Activated CD4-positive, alpha-beta memory T cell treated with anti-CD3 and anti-CD28 coated beads for 36 hours (primary cell): ENCODE results near the gene ZFAND6. TPM values are rescaled to one million over a fixed set of nuclear protein-coding genes. Genes with fewer than 3 reads are reported as not detected.
"Not testable (repeated sequence)": the region's sequence is repeated elsewhere in the genome, so short reads cannot be mapped to it uniquely, and the experiment has no call there.

Source experiments
- CTCF ChIA-PET: fragments of 350-600 bp; sonication (Branson Sonifier 250); formaldehyde crosslinking; loops from one replicate; lab custom pipeline; 2021; ENCODE audit warnings: antibody characterized with exemption, inconsistent platforms; lab: Charles Lee
- POLR2A ChIA-PET: fragments of 350-600 bp; sonication (Branson Sonifier 250); formaldehyde crosslinking; loops from one replicate; lab custom pipeline; 2021; ENCODE audit warnings: antibody characterized with exemption; lab: Charles Lee
- DNase-seq: peaks from one replicate; pipeline ENCODE4 v3.0.0-alpha.2; 2020
- H3K27ac Mint-ChIP-seq: one replicate; pipeline ENCODE4 v1.8.0; 2021; ENCODE audit warnings: mixed read lengths
- H3K27me3 Mint-ChIP-seq: one replicate; pipeline ENCODE4 v1.8.0; 2021; ENCODE audit warnings: mixed read lengths
- H3K36me3 Mint-ChIP-seq: one replicate; pipeline ENCODE4 v1.8.0; 2021; ENCODE audit warnings: mixed read lengths
- H3K4me1 Mint-ChIP-seq: one replicate; pipeline ENCODE4 v1.8.0; 2021; ENCODE audit warnings: low read depth, mixed read lengths
- H3K4me3 Mint-ChIP-seq: one replicate; pipeline ENCODE4 v1.8.0; 2021; ENCODE audit warnings: mild to moderate bottlenecking, mixed read lengths
- H3K9me3 Mint-ChIP-seq: one replicate; pipeline ENCODE4 v1.8.0; 2021; ENCODE audit warnings: mixed read lengths
- intact Hi-C: fragments of 100-400 bp; cut with micrococcal nuclease; formaldehyde crosslinking; loops from one replicate; pipeline ENCODE4 v1.15.1; 2023
- total RNA-seq, 2 experiments: library from RNA; stranded (reverse); gene quantifications; one replicate each; pipeline ENCODE4 v1.2.3, GENCODE V29; 2021

Gene ZFAND6
- total RNA-seq, 2 experiments from 2014 or later, result 32.2 to 33.4 TPM

GRCh38 chr15:80152896-80153876 lies 93.7 kb downstream of the ZFAND6 start, which contains the start of gene FAH:
TSS of gene FAH (plus strand) at chr15:80152999. CDS start at chr15:80153055, 56 bp downstream.
- Mint-ChIP-seq H3K9me3 (no peaks in the 10 kb centered on the region), H3K27ac (peak within 1 kb of the TSS; percentile 81), H3K4me1 (peaks cover 23% of the 10 kb centered on the region), H3K4me3 (peak within 1 kb of the TSS; percentile 82), H3K36me3 (peaks cover 5% of the 10 kb centered on the region), H3K27me3 (no peaks in the 10 kb centered on the region)
- peak; percentile 74 for DNase-seq
- intact Hi-C loops, result loop anchor here (1.0 to 10.0 kb wide), 8 partner anchors 41 to 1142 kb away; partner anchors contain the start of genes BCL2A1 and ZFAND6
- ChIA-PET POLR2A (interaction anchor here (1.0 to 1.4 kb wide), 4 partner anchors 80 to 143 kb away, joined by 3 to 4 read pairs (median 4); partner anchors contain the start of gene ZFAND6), CTCF (interaction anchor here (0.9 kb wide), 1 partner anchor 81 kb away, joined by 3 read pairs; no protein-coding TSS in a partner anchor)

GRCh38 chr15:80153900-80154299 lies 94.4 kb downstream of the ZFAND6 start:
- H3K27ac Mint-ChIP-seq, result peak overlapping the region; percentile 81
- H3K27me3 Mint-ChIP-seq, result no peaks in the 10 kb centered on the region
- CTCF ChIA-PET, result interaction anchor here (0.9 kb wide), 1 partner anchor 82 kb away, joined by 3 read pairs; no protein-coding TSS in a partner anchor
- DNase-seq, result no peak
- POLR2A ChIA-PET, result interaction anchor here (1.2 to 1.4 kb wide), 2 partner anchors 90 to 144 kb away, joined by 3 read pairs; no protein-coding TSS in a partner anchor
- peak overlapping the region; percentile 82 for H3K4me3 Mint-ChIP-seq
- peaks cover 5% of the 10 kb centered on the region for H3K36me3 Mint-ChIP-seq
- intact Hi-C loops, result loop anchor here (2.0 to 10.0 kb wide), 5 partner anchors 42 to 1141 kb away; partner anchors contain the start of gene BCL2A1
- no peaks in the 10 kb centered on the region for H3K9me3 Mint-ChIP-seq
- peaks cover 23% of the 10 kb centered on the region for H3K4me1 Mint-ChIP-seq

GRCh38 chr15:80154336-80154735 lies 94.9 kb downstream of the ZFAND6 start:
- intact Hi-C loops, result loop anchor here (5.0 to 10.0 kb wide), 3 partner anchors 42 to 1140 kb away; no protein-coding TSS in a partner anchor
- Mint-ChIP-seq H3K27ac (no peak overlapping the region), H3K4me3 (peak overlapping the region; percentile 82), H3K4me1 (peaks cover 24% of the 10 kb centered on the region), H3K36me3 (peaks cover 8% of the 10 kb centered on the region), H3K27me3 (no peaks in the 10 kb centered on the region), H3K9me3 (no peaks in the 10 kb centered on the region)
- DNase-seq, result no peak
- POLR2A ChIA-PET, result no interaction called here
- CTCF ChIA-PET, result no interaction called here

- intact Hi-C loops, result loop anchor here (10.0 kb wide), 2 partner anchors 300 to 1140 kb away; no protein-coding TSS in a partner anchor
- no peak for DNase-seq
- H3K27ac Mint-ChIP-seq, result no peak overlapping the region
- ChIA-PET CTCF (no interaction called here), POLR2A (no interaction called here)
- peaks cover 14% of the 10 kb centered on the region for H3K36me3 Mint-ChIP-seq
- peak overlapping the region; percentile 37 for H3K4me3 Mint-ChIP-seq
- no peaks in the 10 kb centered on the region for H3K9me3 Mint-ChIP-seq
- no peaks in the 10 kb centered on the region for H3K27me3 Mint-ChIP-seq
- H3K4me1 Mint-ChIP-seq, result peaks cover 30% of the 10 kb centered on the region
Measured at GRCh38 chr15:80155001-80155377, 95.5 kb downstream of the ZFAND6 start.

- intact Hi-C loops, result loop anchor here (10.0 kb wide), 2 partner anchors 301 to 1139 kb away; no protein-coding TSS in a partner anchor
- H3K9me3 Mint-ChIP-seq, DNase-seq, H3K27ac Mint-ChIP-seq, CTCF ChIA-PET, POLR2A ChIA-PET, H3K27me3 Mint-ChIP-seq, H3K4me3 Mint-ChIP-seq: not testable (repeated sequence)
- Mint-ChIP-seq H3K36me3 (peaks cover 19% of the 10 kb centered on the region), H3K4me1 (peaks cover 36% of the 10 kb centered on the region)
Measured at GRCh38 chr15:80155378-80156175, 96.1 kb downstream of the ZFAND6 start.

GRCh38 chr15:80156176-80156720 lies 96.8 kb downstream of the ZFAND6 start:
- Mint-ChIP-seq H3K4me3 (no peak overlapping the region), H3K4me1 (peaks cover 43% of the 10 kb centered on the region), H3K36me3 (peaks cover 21% of the 10 kb centered on the region), H3K27me3 (no peaks in the 10 kb centered on the region), H3K9me3 (no peaks in the 10 kb centered on the region), H3K27ac (no peak overlapping the region)
- intact Hi-C loops, result loop anchor here (10.0 kb wide), 2 partner anchors 301 to 1139 kb away; no protein-coding TSS in a partner anchor
- DNase-seq, result no peak
- ChIA-PET POLR2A (interaction anchor here (0.7 kb wide), 1 partner anchor 93 kb away, joined by 3 read pairs; no protein-coding TSS in a partner anchor), CTCF (no interaction called here)

GRCh38 chr15:80157215-80157614 lies 97.7 kb downstream of the ZFAND6 start:
- H3K4me1 Mint-ChIP-seq, result peaks cover 39% of the 10 kb centered on the region
- no peak overlapping the region for H3K27ac Mint-ChIP-seq
- no peak for DNase-seq
- CTCF ChIA-PET, result interaction anchor here (1.5 kb wide), 1 partner anchor 16 kb away, joined by 3 read pairs; no protein-coding TSS in a partner anchor
- H3K4me3 Mint-ChIP-seq, result no peak overlapping the region
- no peaks in the 10 kb centered on the region for H3K27me3 Mint-ChIP-seq
- peaks cover 30% of the 10 kb centered on the region for H3K36me3 Mint-ChIP-seq
- intact Hi-C loops, result loop anchor here (10.0 kb wide), 2 partner anchors 302 to 1138 kb away; no protein-coding TSS in a partner anchor
- no peaks in the 10 kb centered on the region for H3K9me3 Mint-ChIP-seq
- POLR2A ChIA-PET, result interaction anchor here (0.7 kb wide), 1 partner anchor 94 kb away, joined by 3 read pairs; no protein-coding TSS in a partner anchor

GRCh38 chr15:80159301-80159700 lies 99.8 kb downstream of the ZFAND6 start:
- H3K9me3 Mint-ChIP-seq, result no peaks in the 10 kb centered on the region
- peaks cover 28% of the 10 kb centered on the region for H3K4me1 Mint-ChIP-seq
- H3K36me3 Mint-ChIP-seq, result peaks cover 48% of the 10 kb centered on the region
- ChIA-PET CTCF (interaction anchor here (2.6 kb wide), 1 partner anchor 13 kb away, joined by 10 read pairs; no protein-coding TSS in a partner anchor), POLR2A (interaction anchor here (1.3 to 2.3 kb wide), 2 partner anchors 14 to 99 kb away, joined by 5 to 9 read pairs; no protein-coding TSS in a partner anchor)
- no peak overlapping the region for H3K4me3 Mint-ChIP-seq
- DNase-seq, result no peak
- no peaks in the 10 kb centered on the region for H3K27me3 Mint-ChIP-seq
- H3K27ac Mint-ChIP-seq, result peak overlapping the region; percentile 43
- intact Hi-C loops, result loop anchor here (10.0 kb wide), 2 partner anchors 304 to 1136 kb away; no protein-coding TSS in a partner anchor

- POLR2A ChIA-PET, result interaction anchor here (0.6 to 2.3 kb wide), 5 partner anchors 13 to 264 kb away, joined by 3 to 9 read pairs (median 3); no protein-coding TSS in a partner anchor
- Mint-ChIP-seq H3K36me3 (peaks cover 48% of the 10 kb centered on the region), H3K9me3 (no peaks in the 10 kb centered on the region), H3K4me1 (peaks cover 22% of the 10 kb centered on the region), H3K27me3 (no peaks in the 10 kb centered on the region), H3K27ac (peak overlapping the region; percentile 74), H3K4me3 (no peak overlapping the region)
- intact Hi-C loops, result loop anchor here (1.0 to 10.0 kb wide), 3 partner anchors 128 to 1135 kb away; no protein-coding TSS in a partner anchor
- DNase-seq, result peak; percentile 52
- CTCF ChIA-PET, result interaction anchor here (0.7 to 2.6 kb wide), 2 partner anchors 12 to 15 kb away, joined by 3 to 10 read pairs; no protein-coding TSS in a partner anchor
Measured at GRCh38 chr15:80159811-80160569, 100.5 kb downstream of the ZFAND6 start.
